Esophagus squamous epithelium (tissue), 5 donors: Measurements from ENCODE around the gene MCTP2. TPM values are rescaled to one million over a fixed set of nuclear protein-coding genes. Genes with fewer than 3 reads are reported as not detected.
A peak's percentile ranks its signal among the peaks of the same experiment; 100 is the strongest.

Source experiments
- DNase-seq: peaks from one replicate; lab custom pipeline; 2025; lab: John Stamatoyannopoulos, UW
- H3K27ac ChIP-seq, 4 donors: fragments of 200-600 bp; sonication (generic); one replicate each; pipeline ENCODE4 v1.5.1; 2016 to 2019; ENCODE audit warnings: mild to moderate bottlenecking in 1 of 4
- H3K27me3 ChIP-seq, 4 donors: fragments of 200-600 bp; sonication (generic); 1 replicate in 3 of 4; 2 replicates in 1 of 4; pipeline versions ENCODE4 v1.5.1 to v1.6.0; 2017 to 2021; ENCODE audit warnings: antibody characterized with exemption in 1 of 4
- H3K36me3 ChIP-seq, 3 donors: fragments of 200-600 bp; sonication (generic); one replicate each; pipeline ENCODE4 v1.5.1; 2016 to 2019
- H3K4me1 ChIP-seq, 3 donors: fragments of 200-600 bp; sonication (generic); one replicate each; pipeline ENCODE4 v1.5.1; 2017 to 2019
- H3K4me3 ChIP-seq, 4 donors: fragments of 200-600 bp; sonication (generic); 1 replicate in 3 of 4; 2 replicates in 1 of 4; pipeline ENCODE4 v1.5.1; 2016 to 2019; ENCODE audit warnings: mild to moderate bottlenecking in 2 of 4, moderate library complexity in 1 of 4
- H3K9me3 ChIP-seq, 3 donors: fragments of 200-600 bp; sonication (generic); one replicate each; pipeline ENCODE4 v1.5.1; 2016 to 2019
- CTCF ChIP-seq, 6 experiments: fragments of 450-650 bp in 4 of 6; fragments of 200-600 bp in 2 of 6; sonication (generic) in 2 of 6; IDR thresholded peaks; one replicate each; pipeline ENCODE4 v1.5.1; 2016 to 2019; ENCODE audit warnings: antibody characterized with exemption in 6 of 6, mild to moderate bottlenecking in 4 of 6, moderate library complexity in 4 of 6
- POLR2A ChIP-seq, 4 donors: fragments of 450-650 bp; IDR thresholded peaks; one replicate each; pipeline ENCODE4 v1.6.1; 2017; ENCODE audit warnings: antibody characterized with exemption in 4 of 4, mild to moderate bottlenecking in 4 of 4, moderate library complexity in 3 of 4
- WGBS, 2 donors: methylation state at CpG; one replicate each; pipeline ENCODE4 v1.1.5; 2018; 5-methylcytosine and 5-hydroxymethylcytosine counted together
- intact Hi-C: fragments of 100-400 bp; cut with DNase I; formaldehyde crosslinking; loops from one replicate; pipeline ENCODE4 v1.15.0; 2022
- total RNA-seq, 4 donors: library from RNA; depleted of rRNA; stranded (reverse); fragments of >200 nt; gene quantifications; one replicate each; pipeline ENCODE4 v1.1.0, GENCODE V29; 2016
- donor health status: DM: yes; HTN: yes; CAD: no.

MCTP2 gene
- total RNA-seq, 4 donors from 2014 or later, result 11.2 to 29.9 (median 15.6) TPM

- intact Hi-C loops, result no loop called here
- DNase-seq, result no peak
- no peaks in the 10 kb centered on the region for H3K4me1 ChIP-seq
- H3K27me3 ChIP-seq, result no peaks in the 10 kb centered on the region
- H3K9me3 ChIP-seq, result no peaks in the 10 kb centered on the region
- H3K36me3 ChIP-seq, result peaks cover 0 to 44% (median 0%) of the 10 kb centered on the region in 3 donors
- no peak overlapping the region for H3K27ac ChIP-seq
- H3K4me3 ChIP-seq, result no peak overlapping the region
- no peak for TF ChIP-seq CTCF (IDR thresholded peaks at IDR 0.05)
- no peak for TF ChIP-seq POLR2A (IDR thresholded peaks at IDR 0.05)
- 72 to 76% methylated on average over 4 of the region's 4 CpGs for WGBS, 2 donors
These were observed 154.1 kb downstream of the MCTP2 start for GRCh38 chr15:94385441-94385840.

- Histone ChIP-seq H3K4me1 (no peaks in the 10 kb centered on the region), H3K27ac (no peak overlapping the region), H3K9me3 (no peaks in the 10 kb centered on the region), H3K36me3 (peaks cover 0 to 49% (median 0%) of the 10 kb centered on the region in 3 donors), H3K4me3 (no peak overlapping the region), H3K27me3 (no peaks in the 10 kb centered on the region)
- 89 to 94% methylated on average over 7 of the region's 7 CpGs for WGBS, 2 donors
- intact Hi-C loops, result no loop called here
- no peak for TF ChIP-seq CTCF (IDR thresholded peaks at IDR 0.05)
- TF ChIP-seq POLR2A (IDR thresholded peaks at IDR 0.05), result no peak
- DNase-seq, result no peak
These were observed 155.0 kb downstream of the MCTP2 start for GRCh38 chr15:94386351-94386750.

GRCh38 chr15:94387442-94387841, 156.1 kb downstream of the MCTP2 start:
- peak overlapping the region in 1 of 4 donors; percentile 19 for H3K27ac ChIP-seq
- no peak for DNase-seq
- peaks cover 0 to 50% (median 0%) of the 10 kb centered on the region in 3 donors for H3K36me3 ChIP-seq
- H3K4me1 ChIP-seq, result no peaks in the 10 kb centered on the region
- no peak for TF ChIP-seq CTCF (IDR thresholded peaks at IDR 0.05)
- no peak for TF ChIP-seq POLR2A (IDR thresholded peaks at IDR 0.05)
- H3K4me3 ChIP-seq, result no peak overlapping the region
- 57 to 82% methylated on average over 2 of the region's 2 CpGs for WGBS, 2 donors
- no peaks in the 10 kb centered on the region for H3K27me3 ChIP-seq
- no peaks in the 10 kb centered on the region for H3K9me3 ChIP-seq
- intact Hi-C loops, result no loop called here

- peaks cover 0 to 50% (median 0%) of the 10 kb centered on the region in 3 donors for H3K36me3 ChIP-seq
- peak overlapping the region in 2 of 4 donors; percentile 19 to 31 for H3K27ac ChIP-seq
- 67% methylated on average over 7 of the region's 7 CpGs for WGBS, 2 donors
- no peaks in the 10 kb centered on the region for H3K27me3 ChIP-seq
- no peaks in the 10 kb centered on the region for H3K4me1 ChIP-seq
- TF ChIP-seq POLR2A (IDR thresholded peaks at IDR 0.05) (no peak), CTCF (IDR thresholded peaks at IDR 0.05) (no peak)
- intact Hi-C loops, result no loop called here
- DNase-seq, result no peak
- no peaks in the 10 kb centered on the region for H3K9me3 ChIP-seq
- H3K4me3 ChIP-seq, result no peak overlapping the region
These were observed 156.6 kb downstream of the MCTP2 start for GRCh38 chr15:94387849-94388441.

- TF ChIP-seq POLR2A (IDR thresholded peaks at IDR 0.05), result no peak
- no peak for TF ChIP-seq CTCF (IDR thresholded peaks at IDR 0.05)
- Histone ChIP-seq H3K4me3 (no peak overlapping the region), H3K4me1 (no peaks in the 10 kb centered on the region), H3K9me3 (no peaks in the 10 kb centered on the region), H3K27me3 (no peaks in the 10 kb centered on the region), H3K27ac (no peak overlapping the region), H3K36me3 (peaks cover 0 to 15% (median 0%) of the 10 kb centered on the region in 3 donors)
- intact Hi-C loops, result no loop called here
- WGBS, 2 donors, result 24 to 34% methylated on average over 1 of the region's 1 CpG
- no peak for DNase-seq
These were observed 164.3 kb downstream of the MCTP2 start for GRCh38 chr15:94395640-94396039.
